ENCODE measurements around the gene DNAH12. TPM values are rescaled to one million over a fixed set of nuclear protein-coding genes. Genes with fewer than 3 reads are reported as not detected.
"Not testable (repeated sequence)": the region's sequence is repeated elsewhere in the genome, so short reads cannot be mapped to it uniquely, and the experiment has no call there.

Gene DNAH12
- total RNA-seq, 1 experiment from 2014 or later = not detected

DNA sequence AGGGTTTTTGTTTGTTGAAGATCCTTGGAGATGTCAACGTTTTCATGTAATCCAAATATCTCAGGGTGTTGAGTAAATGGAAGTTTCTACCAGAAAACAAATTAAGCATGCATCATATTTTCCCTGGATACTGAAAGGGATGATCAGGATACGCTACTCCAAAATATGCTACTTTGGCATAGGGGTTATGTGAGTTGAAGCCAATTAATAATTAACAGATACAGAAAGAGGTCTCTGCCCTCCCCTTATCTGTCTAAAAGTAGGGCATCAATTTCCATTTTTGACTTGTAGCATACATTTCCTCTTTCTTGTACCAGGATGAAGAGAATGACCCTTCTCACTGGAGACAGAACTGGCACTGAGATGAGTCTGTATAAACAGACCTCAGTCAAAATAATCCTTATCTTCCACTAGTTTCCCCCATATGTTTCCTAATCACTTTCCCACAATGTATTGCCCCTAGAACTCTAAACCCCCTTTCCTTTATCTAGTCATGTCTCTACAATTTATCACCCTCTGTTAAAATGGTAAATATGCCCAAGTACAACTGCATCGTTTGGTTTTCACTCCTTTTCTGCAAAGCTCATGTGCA lies 234.3 kb downstream of the DNAH12 start:
- Histone ChIP-seq H3K9ac (ENCODE audit: low read length) (no peak overlapping the region), H3K4me3 (replicated peaks in 1 of 2; ENCODE audit: low read depth in 1 of 2, low read length in 2 of 2) (no peak overlapping the region), H2AFZ (ENCODE audit: low read depth, low read length, poor library complexity, severe bottlenecking) (no peak overlapping the region), H3K36me3 (ENCODE audit: control insufficient read depth in 1 of 2, insufficient read depth in 2 of 2, low read length in 2 of 2) (no peaks in the 10 kb centered on the region), H3K79me2 (ENCODE audit: insufficient read depth, low read length) (no peaks in the 10 kb centered on the region), H3K27ac (ENCODE audit: low read depth, low read length) (no peak overlapping the region), H3K4me1 (ENCODE audit: control insufficient read depth in 1 of 2, insufficient read depth in 2 of 2, low read length in 2 of 2) (no peaks in the 10 kb centered on the region), H3K4me2 (ENCODE audit: low read length) (no peak overlapping the region), H3K27me3 (ENCODE audit: insufficient read depth, low read length) (no peaks in the 10 kb centered on the region), H3K9me2 (ENCODE audit: insufficient read depth) (no peaks in the 10 kb centered on the region), H3K9me3 (ENCODE audit: control insufficient read depth in 1 of 2, insufficient read depth in 1 of 2, low read depth in 1 of 2, low read length in 2 of 2) (no peaks in the 10 kb centered on the region), H4K20me1 (ENCODE audit: insufficient read depth) (no peaks in the 10 kb centered on the region)
- no peak for ATAC-seq
- no peak for TF ChIP-seq ELF1 (IDR thresholded peaks at IDR 0.05; ENCODE audit: borderline replicate concordance, low read depth)
- no peak for TF ChIP-seq POLR2A (IDR thresholded peaks at IDR 0.05; ENCODE audit: borderline replicate concordance, extremely low read depth, insufficient read depth, insufficient read length)
- no peak for TF ChIP-seq SIN3A (IDR thresholded peaks at IDR 0.05; ENCODE audit: low read depth)
- TF ChIP-seq CBX3 (IDR thresholded peaks at IDR 0.05; ENCODE audit: low read depth) = no peak
- no peak for TF ChIP-seq EZH2 (IDR thresholded peaks at IDR 0.05)
- TF ChIP-seq FOSL1 (IDR thresholded peaks at IDR 0.05; ENCODE audit: low read depth) = no peak
- TF ChIP-seq POLR2AphosphoS5 (IDR thresholded peaks at IDR 0.05; ENCODE audit: low read depth, low read length) = no peak
- no peak for TF ChIP-seq TCF7L2 (IDR thresholded peaks at IDR 0.05; ENCODE audit: borderline replicate concordance, extremely low read depth, insufficient read depth, insufficient read length)
- TF ChIP-seq SP1 (IDR thresholded peaks at IDR 0.05; ENCODE audit: low read depth) = no peak
- TF ChIP-seq, protein P1, sequence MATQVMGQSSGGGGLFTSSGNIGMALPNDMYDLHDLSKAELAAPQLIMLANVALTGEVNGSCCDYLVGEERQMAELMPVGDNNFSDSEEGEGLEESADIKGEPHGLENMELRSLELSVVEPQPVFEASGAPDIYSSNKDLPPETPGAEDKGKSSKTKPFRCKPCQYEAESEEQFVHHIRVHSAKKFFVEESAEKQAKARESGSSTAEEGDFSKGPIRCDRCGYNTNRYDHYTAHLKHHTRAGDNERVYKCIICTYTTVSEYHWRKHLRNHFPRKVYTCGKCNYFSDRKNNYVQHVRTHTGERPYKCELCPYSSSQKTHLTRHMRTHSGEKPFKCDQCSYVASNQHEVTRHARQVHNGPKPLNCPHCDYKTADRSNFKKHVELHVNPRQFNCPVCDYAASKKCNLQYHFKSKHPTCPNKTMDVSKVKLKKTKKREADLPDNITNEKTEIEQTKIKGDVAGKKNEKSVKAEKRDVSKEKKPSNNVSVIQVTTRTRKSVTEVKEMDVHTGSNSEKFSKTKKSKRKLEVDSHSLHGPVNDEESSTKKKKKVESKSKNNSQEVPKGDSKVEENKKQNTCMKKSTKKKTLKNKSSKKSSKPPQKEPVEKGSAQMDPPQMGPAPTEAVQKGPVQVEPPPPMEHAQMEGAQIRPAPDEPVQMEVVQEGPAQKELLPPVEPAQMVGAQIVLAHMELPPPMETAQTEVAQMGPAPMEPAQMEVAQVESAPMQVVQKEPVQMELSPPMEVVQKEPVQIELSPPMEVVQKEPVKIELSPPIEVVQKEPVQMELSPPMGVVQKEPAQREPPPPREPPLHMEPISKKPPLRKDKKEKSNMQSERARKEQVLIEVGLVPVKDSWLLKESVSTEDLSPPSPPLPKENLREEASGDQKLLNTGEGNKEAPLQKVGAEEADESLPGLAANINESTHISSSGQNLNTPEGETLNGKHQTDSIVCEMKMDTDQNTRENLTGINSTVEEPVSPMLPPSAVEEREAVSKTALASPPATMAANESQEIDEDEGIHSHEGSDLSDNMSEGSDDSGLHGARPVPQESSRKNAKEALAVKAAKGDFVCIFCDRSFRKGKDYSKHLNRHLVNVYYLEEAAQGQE (IDR thresholded peaks at IDR 0.05; ENCODE audit: low read depth) = no peak
- ChIA-PET CTCF (no interaction called here), POLR2A (no interaction called here), RAD21 (ENCODE audit: low non-redundant PET in 1 of 2, low total read pairs in 2 of 2, uncharacterized antibody in 2 of 2, unreplicated experiment in 2 of 2) (no interaction called here)
- intact Hi-C loops (cut with micrococcal nuclease) = no loop called here
- DNase-seq (ENCODE audit: low read depth, low spot score) = no peak
- no TSS peak for BruUV-seq (replicated peaks)

DNA sequence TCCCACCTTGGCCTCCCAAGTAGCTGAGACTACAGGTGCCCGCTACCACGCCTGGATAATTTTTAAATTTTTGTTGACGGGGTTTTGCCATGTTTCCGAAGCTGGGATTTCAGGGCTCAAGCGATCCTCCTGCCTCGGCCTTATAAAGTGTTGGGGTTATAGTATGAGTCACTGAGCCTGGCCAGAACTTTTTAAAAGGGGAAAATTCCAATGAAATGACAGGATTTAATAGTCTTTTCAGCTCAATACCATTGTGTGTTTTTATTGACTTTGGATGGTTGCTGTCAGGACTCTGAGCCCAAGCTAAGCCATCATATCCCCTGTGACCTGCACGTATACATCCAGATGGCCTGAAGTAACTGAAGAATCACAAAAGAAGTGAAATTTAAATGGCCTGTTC lies 240.6 kb downstream of the DNAH12 start:
- ATAC-seq = peak; percentile 42; the same call in 1 of the 2 replicates
- H3K4me3 ChIP-seq (replicated peaks in 1 of 2; ENCODE audit: low read depth in 1 of 2, low read length in 2 of 2); DNase-seq (ENCODE audit: low read depth, low spot score); H3K4me1 ChIP-seq (ENCODE audit: control insufficient read depth in 1 of 2, insufficient read depth in 2 of 2, low read length in 2 of 2); POLR2A ChIA-PET; H3K9me3 ChIP-seq (ENCODE audit: control insufficient read depth in 1 of 2, insufficient read depth in 1 of 2, low read depth in 1 of 2, low read length in 2 of 2); RAD21 ChIA-PET (ENCODE audit: low non-redundant PET in 1 of 2, low total read pairs in 2 of 2, uncharacterized antibody in 2 of 2, unreplicated experiment in 2 of 2); CTCF ChIA-PET; H3K27ac ChIP-seq (ENCODE audit: low read depth, low read length); H4K20me1 ChIP-seq (ENCODE audit: insufficient read depth); intact Hi-C loops (cut with micrococcal nuclease); H3K9me2 ChIP-seq (ENCODE audit: insufficient read depth); H2AFZ ChIP-seq (ENCODE audit: low read depth, low read length, poor library complexity, severe bottlenecking); H3K79me2 ChIP-seq (ENCODE audit: insufficient read depth, low read length); H3K36me3 ChIP-seq (ENCODE audit: control insufficient read depth in 1 of 2, insufficient read depth in 2 of 2, low read length in 2 of 2); H3K27me3 ChIP-seq (ENCODE audit: insufficient read depth, low read length); H3K9ac ChIP-seq (ENCODE audit: low read length); BruUV-seq (replicated peaks): not testable (repeated sequence)
- 0 out of 2 replicates have a peak overlapping the region, but pooled peaks have one; percentile 12 for H3K4me2 ChIP-seq (ENCODE audit: low read length)

Measured in HCT116 (cell line).